Epithelial cell of esophagus (primary cell): ENCODE measurements around the gene RBMS1.
A peak's percentile ranks its signal among the peaks of the same experiment; 100 is the strongest.

Experiments used
- DNase-seq: peaks from one replicate; pipeline ENCODE4 v3.0.0; 2010; ENCODE audit warnings: low read depth
- H3K4me3 ChIP-seq: 2 replicates; pipeline ENCODE4 v1.5.1; 2011; ENCODE audit warnings: mild to moderate bottlenecking, low read length, control low read depth
- TF ChIP-seq, protein P1 (sequence below): IDR thresholded peaks from 2 replicates; pipeline ENCODE4 v1.5.1; 2011; ENCODE audit warnings: low read depth, mild to moderate bottlenecking, low read length, control low read depth, inconsistent platforms; ENCODE audit not compliant: insufficient read depth; ENCODE audit errors: missing control alignments

Gene RBMS1

DNA sequence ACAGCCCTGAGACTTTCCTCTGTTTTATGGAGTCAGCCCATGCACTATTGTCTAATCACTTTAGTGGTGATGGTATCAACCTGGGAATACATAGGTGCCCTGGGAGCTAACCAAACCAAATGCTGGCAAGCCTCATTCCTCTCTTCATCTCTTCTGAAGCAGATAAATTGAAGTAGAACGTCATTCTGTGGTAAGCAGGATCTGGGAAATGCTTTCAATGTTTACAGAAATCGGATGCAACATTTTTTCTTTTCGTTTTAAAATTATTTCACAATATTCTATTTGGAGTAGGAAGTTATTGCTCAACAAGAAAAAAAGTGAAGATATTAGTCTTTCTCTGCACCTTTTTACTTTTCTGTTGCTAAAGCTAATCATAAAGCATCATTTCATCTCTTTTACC lies 114.2 kb downstream of the RBMS1 start:
- TF ChIP-seq, protein P1, sequence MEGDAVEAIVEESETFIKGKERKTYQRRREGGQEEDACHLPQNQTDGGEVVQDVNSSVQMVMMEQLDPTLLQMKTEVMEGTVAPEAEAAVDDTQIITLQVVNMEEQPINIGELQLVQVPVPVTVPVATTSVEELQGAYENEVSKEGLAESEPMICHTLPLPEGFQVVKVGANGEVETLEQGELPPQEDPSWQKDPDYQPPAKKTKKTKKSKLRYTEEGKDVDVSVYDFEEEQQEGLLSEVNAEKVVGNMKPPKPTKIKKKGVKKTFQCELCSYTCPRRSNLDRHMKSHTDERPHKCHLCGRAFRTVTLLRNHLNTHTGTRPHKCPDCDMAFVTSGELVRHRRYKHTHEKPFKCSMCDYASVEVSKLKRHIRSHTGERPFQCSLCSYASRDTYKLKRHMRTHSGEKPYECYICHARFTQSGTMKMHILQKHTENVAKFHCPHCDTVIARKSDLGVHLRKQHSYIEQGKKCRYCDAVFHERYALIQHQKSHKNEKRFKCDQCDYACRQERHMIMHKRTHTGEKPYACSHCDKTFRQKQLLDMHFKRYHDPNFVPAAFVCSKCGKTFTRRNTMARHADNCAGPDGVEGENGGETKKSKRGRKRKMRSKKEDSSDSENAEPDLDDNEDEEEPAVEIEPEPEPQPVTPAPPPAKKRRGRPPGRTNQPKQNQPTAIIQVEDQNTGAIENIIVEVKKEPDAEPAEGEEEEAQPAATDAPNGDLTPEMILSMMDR: no peak
- peak; percentile 38 for DNase-seq
- H3K4me3 ChIP-seq: no peak overlapping the region

DNA sequence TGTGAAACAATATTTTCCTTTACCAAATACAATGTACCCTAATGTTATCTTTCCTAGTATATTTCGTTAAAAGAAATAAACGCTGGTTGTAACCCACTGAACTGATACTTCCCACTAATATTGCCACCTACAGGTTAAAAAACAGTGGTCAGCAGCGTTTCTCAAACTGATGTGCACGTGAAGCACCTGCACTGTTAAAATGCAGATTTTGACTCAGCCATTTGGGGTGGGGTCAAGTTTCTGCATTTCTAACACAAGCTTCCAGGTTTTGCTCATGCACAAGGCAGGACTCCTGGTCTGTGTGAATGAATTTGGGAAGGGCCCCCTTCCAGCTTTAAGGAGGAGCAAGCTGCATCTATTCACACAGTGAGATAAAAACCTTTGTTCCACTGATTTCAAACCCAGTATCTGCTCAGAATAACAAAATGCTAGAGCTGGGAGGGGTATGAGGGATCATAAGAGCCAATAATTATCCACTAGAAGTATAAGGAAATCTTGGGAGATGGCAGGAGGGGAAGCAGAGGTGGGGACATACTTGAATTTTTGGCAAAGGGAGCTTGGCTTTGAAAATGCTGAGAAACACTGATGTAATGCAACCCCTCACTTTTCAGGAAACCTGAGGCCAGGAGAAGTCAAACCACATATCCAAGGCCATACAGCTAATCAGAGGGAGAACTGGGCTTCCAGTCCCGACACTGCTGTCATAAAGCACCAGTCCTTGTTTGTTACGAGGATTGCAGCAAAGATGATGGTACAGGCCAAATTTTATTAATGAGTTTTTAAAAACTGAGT lies 116.2 kb downstream of the RBMS1 start:
- no peak for DNase-seq
- H3K4me3 ChIP-seq: no peak overlapping the region
- TF ChIP-seq, protein P1: no peak

DNA sequence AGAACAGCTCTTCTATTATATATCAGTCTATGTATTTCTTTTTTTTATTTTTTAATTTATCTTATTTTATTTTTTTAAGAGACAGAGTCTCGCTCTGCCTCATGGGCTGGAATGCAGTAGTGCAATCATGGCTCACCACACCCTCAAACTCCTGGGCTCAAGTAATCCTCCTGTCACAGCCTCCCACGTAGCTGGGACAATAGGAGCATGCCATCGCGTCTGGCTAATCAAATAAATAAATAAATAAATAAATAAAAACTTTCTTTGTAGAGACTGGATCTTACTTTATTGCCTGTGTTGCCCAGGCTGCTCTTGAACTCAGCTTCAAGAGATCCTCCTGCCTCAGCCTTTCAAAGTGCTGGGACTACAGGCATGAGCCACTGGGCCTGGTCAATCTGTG lies 117.0 kb downstream of the RBMS1 start:
- TF ChIP-seq, protein P1: no peak
- DNase-seq: peak; percentile 85
- no peak overlapping the region for H3K4me3 ChIP-seq

DNA sequence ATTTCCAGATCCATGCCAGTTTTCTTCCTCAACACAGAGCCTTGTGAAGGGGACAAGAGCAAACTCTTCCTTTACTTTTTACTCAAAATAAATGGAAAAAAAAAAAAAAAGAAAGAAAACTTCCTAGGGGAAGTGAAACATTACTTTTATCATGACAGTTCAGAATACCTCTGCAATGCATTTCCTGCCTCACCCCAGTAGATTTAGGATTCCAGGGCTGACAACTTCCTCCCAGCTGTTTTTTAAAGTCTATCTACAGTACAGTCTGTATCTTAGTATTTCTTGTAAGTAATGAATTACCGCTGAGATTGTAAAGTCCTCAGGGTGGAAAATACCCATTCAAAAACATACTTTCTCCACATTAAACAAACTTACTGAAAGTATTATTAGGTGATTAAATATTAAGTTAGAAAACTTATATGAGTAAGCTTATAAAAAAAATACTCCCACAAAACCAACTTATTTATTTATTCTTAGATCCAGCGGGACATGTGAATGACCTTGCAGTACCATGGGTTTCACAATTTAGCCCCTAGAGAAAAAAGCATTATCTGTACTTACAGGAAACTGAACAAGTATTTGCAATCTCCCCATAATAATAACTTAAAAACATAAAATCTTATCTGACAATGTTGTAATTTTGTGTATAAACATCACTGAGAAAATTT lies 117.7 kb downstream of the RBMS1 start:
- TF ChIP-seq, protein P1: no peak
- DNase-seq: peak; percentile 38
- H3K4me3 ChIP-seq: no peak overlapping the region

DNA sequence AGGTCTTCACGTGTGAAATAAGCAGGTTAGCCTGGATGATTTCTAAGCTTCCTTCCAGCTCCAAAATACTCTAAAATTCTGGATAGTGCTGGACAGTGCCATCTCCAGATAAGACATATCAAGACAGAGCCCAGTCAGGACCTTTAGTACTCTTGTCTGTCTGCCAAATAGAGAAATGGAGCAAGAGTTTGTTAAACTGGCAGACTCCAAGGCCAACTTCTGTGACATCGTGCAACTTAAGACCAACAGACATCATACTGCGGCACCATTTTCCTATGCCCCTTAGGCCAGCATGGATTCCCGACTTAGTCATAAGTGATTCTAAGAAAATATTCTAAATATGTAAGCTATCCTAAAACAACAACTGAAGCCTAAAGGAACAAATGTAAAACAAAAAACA lies 118.6 kb downstream of the RBMS1 start:
- TF ChIP-seq, protein P1: no peak
- H3K4me3 ChIP-seq: no peak overlapping the region
- no peak for DNase-seq

DNA sequence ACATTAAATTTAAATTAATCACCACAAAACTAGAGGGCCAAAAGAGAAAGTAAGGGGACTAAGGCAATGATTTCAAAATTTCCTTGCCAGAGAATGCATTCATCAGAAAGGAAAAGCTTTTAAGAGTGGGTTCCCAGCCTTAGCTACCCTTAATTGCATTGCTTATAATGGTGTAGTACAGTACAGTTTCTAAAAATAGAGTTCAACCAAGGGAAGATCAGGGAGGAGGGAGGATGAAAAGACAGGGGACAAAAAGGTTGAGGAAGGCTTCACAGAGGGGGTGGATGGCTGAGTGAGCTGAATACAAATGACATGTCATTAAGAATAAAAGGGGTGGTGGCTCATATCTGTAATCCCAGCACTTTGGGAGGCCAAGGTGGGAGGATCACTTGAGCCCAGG lies 119.9 kb downstream of the RBMS1 start:
- no peak overlapping the region for H3K4me3 ChIP-seq
- no peak for DNase-seq
- TF ChIP-seq, protein P1: no peak
